ENCODE measurements around the gene RPL7A.
"Not testable (repeated sequence)": the region's sequence is repeated elsewhere in the genome, so short reads cannot be mapped to it uniquely, and the experiment has no call there.

Gene RPL7A

DNA sequence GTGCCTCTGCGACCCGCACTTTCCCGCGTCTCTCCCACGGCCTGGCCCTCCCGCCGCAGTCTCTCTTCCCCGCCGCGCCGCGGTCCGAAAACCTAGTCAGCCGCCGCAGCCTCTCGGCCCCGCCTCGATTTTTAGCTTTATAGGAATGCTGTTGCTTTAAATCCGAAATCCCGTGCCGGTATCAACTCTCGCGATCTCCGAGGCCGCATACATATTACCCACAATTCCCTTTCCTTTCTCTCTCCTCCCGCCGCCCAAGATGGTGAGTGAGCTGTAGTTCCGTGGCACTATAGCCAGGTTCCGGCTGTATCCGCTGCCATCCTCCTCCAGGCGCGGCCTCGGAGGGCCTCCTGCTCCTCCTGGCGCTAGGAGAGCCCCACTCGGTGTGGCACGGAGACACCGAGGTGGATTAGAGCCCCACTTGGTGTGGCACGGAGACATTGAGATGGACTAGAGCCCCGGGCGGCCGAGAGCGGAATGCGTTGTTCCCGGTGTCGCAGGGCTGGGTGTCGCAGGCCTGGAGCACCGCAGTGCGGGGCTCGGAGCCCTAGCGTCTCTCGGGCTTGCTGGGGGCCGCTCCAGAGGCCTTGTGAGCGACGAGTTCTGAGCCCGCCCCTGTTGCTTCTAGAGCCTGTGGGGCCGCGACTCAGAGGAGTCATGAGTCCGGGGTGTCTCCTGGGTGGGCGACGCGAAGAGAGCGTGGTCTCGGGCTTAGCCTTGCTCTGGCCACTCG lies at the start of gene RPL7A, which contains the start of gene MED22:
RPL7A (plus strand) TSS at position 234 of the 733 bp plus-strand sequence; CDS start at position 260, 26 bp downstream.
MED22 (minus strand) TSS at position 147 of the 733 bp plus-strand sequence. CDS start 1,469 bp downstream, outside the sequence.
- peak; percentile 88 for DNase-seq

DNA sequence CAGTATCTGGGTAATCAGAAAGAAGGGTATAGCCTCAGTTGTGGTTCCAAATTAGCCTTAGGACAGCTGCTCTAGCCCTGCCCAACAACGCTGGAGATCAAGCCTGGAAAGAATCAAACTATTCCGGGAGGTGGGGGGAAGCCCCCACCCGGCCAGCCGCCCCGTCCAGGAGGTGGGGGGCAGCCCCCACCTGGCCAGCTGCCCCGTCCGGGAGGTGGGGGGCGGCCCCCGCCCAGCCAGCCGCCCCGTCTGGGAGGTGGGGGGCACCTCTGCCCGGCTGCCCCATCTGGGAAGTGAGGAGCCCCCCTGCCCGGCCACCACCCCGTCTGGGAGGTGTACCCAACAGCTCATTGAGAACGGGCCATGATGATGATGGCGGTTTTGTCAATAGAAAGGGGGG lies 48.0 kb upstream of the RPL7A start:
- not testable (repeated sequence) for DNase-seq

DNA sequence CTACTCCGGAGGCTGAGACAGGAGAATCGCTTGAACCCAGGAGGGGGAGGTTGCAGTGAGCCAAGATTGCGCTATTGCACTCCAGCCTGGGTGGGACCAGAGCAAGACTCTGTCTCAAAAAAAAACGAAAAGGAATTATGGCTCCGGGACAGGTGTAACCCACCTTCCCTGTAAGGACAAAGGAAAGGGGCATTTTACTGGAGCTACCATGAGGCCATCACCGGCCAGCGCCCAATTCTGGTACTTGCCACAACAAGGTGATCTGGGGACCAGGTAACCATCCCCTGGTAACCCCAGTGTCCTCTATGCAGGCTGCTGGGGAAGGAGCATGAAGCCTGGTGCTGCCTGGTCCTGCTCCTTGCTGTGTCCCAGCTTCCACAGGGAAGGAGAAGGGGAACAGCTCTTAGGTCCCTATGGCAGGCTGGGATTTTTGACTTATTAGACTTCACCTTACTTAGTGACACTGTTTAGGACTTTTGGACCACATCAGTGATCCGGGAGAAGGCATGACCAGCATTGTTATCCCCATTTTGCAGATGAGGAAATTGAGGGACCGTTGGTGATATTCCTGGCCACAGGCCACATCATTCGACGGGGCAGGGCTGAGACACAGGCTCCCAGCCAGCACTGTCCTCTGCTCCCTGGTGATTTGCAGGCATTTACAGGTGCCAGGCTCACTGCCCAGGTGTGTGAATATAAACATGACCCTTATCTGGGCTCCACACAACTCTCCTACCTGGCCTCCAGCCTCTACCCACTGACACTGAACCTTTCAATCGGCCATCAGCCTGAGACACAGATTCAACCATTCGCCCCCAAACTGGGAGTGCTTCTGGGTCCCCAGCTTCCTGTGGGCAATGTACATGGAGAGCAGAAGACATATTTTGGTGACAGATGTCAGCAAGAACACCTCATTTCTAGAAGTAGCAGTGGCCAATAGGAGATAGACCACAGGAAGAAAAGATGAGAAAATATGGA lies 46.5 kb upstream of the RPL7A start:
- no peak for DNase-seq

DNA sequence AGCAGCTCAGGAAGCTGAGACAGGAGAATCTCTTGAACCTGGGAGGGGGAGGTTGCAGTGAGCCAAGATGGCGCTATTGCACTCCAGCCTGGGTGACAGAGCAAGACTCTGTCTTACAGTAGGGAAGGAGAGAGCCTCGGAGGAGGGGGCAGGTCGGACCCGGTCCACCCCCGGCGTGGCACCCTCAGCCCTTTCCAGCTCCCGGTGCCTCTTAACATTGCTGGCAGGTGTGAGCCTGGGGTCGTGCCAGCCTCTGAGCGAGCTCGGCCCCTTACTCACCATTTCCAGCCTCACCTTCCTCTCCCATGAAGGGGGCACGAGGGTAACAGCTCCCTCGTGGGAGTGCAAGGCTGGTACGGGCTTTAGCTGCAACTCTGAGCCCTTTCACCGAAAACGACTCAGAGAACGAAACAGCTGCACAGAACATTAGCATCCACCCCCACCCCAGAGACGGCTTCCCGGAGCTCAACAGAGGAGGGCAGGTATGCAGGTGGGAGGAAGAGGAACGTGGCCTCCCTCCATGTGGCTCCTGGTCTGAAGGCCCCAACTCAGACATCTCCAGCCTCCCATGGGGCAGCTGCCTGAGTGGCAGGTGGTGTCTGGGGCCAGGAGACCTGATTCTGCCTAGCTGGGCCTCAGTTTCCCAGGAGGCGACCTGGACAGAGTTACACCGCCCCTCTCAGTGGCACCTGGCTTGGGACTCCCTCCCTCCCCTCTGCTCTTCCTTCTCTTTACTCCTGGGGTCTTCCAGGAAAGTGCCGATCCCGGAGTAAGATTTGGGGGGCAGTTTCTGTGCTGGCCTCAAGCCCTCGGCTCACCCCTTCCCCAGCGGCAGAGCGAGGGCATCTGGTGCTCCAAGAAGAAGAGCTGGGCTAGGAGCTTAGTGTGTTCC lies 44.5 kb upstream of the RPL7A start:
- no peak for DNase-seq

DNA sequence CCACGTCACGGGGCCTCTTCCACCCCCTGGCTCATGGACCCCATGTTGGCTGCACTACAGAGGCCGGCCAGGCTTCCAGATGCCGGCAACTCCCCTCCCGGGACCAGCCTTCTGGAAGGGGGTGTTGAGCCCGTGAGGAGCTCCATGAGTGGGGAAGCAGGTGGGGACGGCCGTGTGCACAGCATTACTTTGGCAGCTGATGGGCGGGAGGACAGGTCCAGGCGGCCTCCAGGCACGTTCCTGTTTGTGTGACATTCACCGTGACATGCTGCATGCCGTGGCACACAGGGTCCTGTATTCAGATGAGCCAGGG lies 43.9 kb upstream of the RPL7A start:
- no peak for DNase-seq

DNA sequence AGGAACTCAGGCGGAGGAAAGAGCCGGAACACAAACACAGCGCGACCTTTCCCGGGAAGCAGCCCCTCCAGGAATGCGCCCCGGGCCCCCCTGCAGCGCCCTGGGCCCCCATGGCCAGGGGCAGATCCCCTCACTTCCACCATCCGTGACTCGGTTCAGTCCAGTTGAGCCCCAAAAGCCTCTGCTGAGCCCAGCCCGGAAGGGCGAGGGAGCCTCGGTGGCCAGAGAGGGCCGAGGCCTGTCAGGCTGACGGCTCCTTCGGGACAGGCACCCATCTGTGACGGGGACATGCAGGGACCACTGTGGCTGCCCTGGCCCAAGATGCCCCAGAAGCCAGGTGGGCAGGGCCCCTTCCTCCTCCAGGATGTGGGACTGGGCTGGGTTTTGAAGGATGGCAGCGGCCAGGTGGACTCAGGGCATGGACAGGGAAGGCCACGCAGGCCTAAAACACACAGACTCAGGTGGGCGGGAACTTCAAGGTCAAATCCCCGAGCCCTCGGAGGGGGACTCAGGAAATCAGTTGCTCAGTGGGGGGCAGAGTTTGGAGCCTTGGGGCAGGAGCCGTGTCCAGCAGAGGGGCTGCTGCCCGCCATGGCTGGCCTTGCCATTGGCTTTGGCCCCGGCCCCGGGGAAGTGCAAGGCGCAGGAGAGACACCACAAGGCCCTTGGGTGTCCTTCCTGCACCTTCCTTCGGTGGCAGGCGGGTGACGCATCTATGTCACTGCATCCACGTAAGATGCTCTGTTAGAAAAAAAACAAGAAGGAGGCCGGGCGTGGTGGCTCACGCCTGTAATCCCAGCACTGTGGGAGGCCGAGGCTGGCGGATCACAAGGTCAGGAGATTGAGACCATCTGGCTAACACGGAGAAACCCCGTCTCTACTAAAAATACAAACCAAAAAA lies 43.3 kb upstream of the RPL7A start:
- no peak for DNase-seq

DNA sequence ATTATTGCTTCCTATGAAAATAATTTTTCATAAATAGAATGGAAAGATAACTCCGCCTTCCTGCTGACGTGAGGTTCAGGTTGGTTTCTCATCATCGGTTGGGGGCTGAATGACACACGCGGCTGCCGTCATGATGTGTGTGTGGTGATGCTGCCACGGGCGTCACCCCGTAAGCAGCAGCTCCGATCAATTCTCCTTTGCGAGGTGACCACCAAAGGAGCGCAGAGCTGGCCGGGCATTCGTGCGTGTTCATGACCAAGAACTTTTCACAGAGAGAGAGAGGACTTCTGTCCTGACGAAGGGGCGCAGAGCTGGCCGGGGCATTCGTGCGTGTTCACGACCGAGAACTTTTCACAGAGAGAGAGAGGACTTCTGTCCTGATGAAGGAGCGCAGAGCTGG lies 42.3 kb upstream of the RPL7A start:
- DNase-seq: no peak

DNA sequence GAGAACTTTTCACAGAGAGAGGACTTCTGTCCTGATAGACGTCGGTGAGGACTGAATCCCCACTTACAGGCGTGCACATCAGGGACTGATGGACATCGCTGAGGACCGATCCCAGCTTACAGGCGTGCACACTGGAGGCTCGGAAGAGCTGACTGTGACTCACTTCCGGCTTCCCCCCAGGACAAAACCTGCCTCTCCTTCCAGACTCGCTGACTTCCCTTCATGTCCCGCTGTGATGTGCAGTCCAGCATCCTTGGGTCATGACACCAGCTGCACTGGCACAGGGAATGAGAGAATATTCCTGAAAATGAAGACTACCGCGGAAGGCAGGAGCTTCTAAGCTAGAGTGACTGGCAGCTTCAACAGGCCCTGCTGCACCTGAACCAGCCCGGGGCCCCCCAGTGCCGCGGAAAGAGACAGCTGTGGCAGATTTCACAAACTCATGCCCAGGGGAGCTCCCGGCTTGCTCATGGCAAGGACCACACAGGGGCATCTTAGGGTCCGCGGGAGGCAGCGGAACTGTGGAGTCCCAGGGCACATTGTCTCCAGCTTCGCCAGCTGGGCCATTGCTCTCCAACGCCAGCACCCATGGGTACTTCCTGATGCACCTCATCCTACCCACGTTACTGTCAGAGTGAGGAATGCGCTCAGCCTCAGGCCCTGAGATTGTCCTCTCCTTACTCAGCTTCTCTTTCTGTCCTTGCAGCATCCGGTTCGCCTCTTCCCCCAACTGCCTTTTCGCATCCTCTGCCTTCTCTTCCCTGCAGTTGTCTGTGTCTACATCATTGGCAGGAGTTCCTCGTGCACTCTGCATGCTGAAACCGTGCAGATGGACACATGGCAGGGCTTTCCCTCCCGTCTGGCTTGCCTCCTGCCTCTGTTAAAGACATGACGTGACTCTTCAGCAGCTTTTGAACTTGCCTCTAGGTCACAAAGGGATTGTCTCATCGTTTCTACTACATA lies 41.5 kb upstream of the RPL7A start:
- DNase-seq: no peak

DNA sequence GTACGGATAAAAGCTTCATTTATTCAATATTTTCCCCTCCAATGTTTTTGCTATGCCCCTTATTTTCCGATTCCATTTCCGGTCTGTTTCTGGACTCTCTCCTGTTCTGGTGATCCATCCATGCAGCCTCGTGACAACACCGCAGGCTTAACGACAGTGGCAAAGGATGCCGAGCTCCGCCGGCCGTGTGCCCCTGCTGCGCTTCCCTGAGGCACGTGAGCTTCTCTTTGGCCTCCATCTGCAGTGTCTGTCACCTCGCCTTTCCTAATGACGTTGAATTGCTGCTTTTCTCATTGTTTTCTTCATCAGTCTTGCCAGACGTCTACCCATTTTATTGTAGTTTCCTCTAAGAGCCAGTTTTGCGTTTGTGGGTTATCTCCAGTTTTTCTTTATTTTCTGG lies 40.7 kb upstream of the RPL7A start:
- no peak for DNase-seq

DNA sequence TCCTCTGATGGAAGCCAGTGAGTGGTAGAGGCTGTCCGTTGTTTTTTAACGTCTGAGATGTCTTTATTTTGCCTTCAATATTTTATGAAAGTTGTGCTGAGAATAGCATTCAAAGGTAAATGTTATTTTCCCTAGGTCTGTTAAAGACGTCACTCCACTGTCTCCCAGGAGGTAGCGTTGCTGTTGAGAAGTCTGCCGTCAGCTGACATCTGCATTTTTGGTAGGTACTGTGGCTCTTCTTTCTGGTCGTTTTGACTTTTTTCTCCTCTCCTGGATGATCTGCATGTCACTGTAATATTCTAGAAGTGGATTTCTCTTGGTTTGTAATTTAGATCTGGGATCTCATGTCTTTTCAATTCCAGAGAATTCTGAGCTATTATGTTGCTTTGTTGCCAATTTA lies 38.4 kb upstream of the RPL7A start:
- no peak for DNase-seq

DNA sequence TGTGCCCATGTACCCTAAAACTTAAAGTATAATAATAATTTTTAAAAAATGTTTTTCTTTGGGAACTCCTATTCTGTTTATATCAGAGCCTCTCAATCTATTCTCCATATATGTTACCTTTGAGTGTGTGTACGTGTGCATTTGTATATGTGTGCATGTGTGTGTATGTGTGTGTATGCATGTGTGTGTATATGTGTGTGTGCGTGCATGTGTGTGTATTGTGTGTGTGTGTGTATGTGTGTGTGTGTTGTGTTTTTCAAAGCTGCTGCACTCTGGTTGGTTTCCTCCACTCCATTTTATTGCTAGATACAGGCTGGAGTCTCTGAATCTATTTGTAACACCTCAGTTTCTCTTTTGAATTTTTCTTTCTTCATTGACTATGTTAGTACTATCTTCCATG lies 32.0 kb upstream of the RPL7A start:
- DNase-seq: no peak

DNA sequence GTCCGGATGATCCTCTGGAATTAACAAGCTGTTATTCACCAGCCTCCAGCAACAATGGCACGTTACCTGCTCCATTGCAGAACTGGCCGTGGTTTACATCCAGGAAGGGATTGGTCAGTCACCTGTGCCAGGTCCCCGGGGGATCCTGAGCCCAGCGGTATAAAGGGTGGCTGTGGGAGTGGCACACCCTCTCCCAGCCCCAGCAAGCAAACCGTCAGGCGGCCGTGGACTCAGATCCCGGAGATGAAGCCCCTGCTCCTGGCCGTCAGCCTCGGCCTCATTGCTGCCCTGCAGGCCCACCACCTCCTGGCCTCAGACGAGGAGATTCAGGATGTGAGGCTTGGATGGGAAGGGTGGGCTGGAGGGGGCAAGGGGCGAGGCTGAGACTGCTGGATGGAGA lies 30.5 kb upstream of the RPL7A start:
- not testable (repeated sequence) for DNase-seq

DNA sequence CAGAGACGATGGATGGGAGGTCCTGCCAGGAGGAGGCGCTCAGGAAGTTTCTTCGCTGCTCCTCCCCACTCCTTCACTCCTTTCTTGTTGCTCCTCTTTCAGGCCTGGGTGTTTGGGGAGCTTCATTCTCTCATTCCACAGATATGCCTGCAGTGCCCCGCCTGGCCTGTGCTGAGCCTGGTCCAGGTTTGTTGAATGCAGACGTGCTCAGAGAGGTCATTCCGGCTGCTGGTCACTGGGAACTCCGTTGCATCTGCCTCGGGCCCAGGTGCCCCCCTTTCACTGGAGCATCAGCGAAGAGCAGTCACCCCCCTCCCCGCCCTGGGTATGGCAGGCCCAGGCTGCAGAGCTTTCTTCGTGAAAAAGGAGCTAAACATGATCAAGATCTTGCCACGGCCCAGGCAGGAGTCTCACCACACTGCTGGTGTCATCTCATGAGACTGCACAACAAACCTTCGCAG lies 27.6 kb upstream of the RPL7A start:
- DNase-seq: no peak

DNA sequence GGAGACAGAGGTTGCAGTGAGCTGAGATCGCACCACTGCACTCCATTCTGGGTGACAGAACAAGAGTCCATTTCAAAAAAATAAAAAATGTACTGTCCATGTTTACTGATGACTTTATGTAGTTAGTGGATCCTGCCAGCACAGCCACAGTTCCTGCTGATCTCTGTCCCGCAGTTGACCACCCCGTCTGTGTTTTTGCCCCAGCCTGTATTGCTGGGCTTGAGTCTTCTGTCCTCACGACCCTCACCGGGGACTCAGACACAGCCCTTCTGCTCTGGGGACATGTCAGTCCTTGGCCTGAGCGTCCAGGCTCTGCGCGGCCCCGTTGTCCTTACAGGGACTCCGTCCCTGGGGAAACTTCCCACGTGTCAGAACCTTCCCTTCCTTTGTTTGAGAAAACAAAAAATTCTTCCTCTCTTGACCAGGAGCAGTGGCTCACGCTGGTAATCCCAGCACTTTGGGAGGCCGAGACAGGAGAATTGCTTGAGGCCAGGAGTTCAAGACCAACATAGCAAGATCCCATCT lies 26.5 kb upstream of the RPL7A start:
- DNase-seq: no peak

DNA sequence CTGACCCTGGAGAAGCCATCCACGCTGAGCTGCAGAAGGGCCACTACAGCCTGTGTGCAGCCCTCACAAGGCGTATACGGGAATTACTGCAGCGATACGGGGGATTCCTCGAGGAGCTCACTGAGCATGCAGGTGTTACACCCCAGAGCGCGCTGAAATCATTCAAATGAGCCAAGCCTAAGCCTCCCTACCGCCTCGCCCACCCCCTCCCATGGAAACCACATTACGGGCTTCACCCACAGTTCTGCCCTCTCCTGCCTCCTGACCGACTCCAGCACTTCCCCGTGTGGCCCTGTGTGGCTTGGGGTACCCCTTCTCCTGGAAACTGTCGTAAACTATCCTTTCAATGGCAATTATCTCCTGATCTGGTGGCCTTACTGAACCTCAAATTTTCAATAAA lies 25.3 kb upstream of the RPL7A start:
- DNase-seq: no peak

DNA sequence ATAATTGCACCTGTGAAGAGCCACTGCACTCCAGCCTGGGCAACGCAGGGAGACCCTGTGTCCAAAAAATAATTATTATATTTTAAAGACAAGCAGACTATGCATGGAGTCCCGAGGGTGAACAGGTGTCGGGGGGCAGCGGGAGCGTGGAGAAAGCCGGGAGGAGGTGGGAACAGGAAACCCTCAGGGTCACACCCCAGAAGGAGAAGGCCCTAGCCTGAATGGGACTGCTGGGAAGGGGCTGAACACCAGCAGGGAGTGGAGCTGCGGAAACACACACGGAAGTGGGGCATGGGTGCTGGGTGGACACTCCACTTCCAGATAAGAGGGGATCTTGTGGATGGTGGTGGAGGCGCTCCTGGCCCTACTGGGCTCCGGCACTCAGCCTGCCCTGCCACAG lies 24.8 kb upstream of the RPL7A start:
- no peak for DNase-seq

DNA sequence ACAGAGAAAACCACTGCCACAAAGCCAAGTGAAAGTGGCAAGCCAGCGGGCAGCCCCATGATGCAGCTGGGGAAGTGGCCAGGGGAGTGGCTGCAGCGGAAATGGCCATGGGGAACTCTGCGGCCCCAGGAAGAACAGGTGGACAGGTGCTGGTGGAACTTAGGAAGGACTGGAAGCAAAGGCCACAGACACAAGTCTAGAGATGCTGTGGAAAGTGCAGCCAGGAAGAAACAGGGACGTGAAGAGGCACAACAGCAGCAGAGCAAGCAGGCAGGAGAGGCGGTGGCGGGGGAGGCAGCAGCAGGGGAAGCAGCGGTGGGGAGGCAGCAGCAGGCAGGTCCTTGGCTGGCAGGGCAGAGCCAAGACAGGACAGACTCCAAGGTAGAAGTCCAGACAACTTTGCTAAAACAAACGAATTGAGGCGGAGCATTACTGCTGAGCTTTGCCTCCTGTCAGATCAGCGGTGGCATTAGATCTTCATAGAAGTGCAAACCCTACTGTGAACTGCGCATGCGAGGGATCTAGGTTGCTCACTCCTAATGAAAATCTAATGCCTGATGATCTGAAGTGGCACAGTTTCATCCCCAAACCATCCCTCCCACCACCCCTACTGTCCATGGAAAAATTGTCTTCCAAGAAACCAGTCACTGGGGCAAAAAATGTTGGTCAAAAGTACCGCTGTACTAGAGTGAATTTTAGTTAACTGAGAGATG lies 23.9 kb upstream of the RPL7A start:
- DNase-seq: no peak

DNA sequence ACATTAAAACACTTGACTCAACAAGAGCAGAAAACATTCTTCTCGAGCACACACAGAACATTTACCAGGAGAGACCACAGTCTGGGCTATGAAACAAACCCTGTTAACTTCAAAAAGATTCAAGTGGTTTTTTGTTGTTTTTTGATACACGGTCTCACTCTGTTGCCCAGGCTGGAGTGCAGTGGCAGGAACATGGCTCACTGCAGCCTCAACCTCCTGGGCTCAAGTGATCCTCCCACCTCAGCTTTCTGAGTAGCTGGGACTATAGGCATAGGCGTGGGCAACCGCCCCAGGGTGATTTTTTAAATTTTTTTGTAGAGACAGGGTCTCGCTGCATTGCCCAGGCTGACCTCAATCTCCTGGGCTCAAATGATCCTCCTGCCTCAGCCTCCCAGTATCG lies 21.0 kb upstream of the RPL7A start:
- DNase-seq: not testable (repeated sequence)

DNA sequence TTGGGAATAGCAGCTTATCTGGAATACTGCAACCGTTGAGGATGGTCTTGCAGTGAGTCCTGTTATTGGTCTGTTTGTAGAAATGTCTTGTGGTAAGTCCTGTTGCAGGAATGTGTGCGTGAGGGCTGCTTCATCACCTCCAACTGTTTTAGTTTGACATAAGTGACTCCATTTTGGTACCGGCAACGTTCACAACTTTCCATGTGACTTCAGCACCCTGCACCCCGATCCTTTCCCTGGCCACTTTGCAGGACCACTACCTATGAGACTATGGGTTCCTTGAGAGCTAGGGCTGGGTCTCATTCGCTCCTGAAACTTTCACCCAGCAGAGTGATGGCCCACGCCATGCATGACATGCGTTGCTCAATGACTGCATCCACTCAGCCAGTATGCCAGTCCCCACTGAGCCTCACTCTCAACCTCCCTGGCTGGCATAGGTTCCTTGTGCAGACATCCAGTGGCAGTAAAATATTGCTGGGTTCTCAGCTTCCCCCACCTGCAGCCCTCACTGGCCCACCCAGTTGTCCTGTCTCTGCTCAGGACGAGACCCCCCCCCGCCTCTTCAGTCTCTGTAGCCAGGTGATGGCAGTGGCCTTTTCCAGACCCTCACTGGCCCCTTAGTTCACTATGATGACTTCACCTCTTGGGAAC lies 20.1 kb upstream of the RPL7A start:
- DNase-seq: no peak

All from activated T-cell treated with anti-CD3 and anti-CD28 coated beads, Interleukin-2, amount 50 U/mL, for 1 hour (primary cell).